K562 (cell line): ENCODE results near the gene ST6GALNAC2. TPM values are rescaled to one million over a fixed set of nuclear protein-coding genes. Genes with fewer than 3 reads are reported as not detected.
A peak's percentile ranks its signal among the peaks of the same experiment; 100 is the strongest.

Experiments used
- C11orf30 ChIP-seq: fragments of 450-650 bp; IDR thresholded peaks from 2 replicates; pipeline ENCODE4 v1.6.1; 2016; ENCODE audit warnings: low read depth, mild to moderate bottlenecking
- MCM3 ChIP-seq: fragments of 450-650 bp; IDR thresholded peaks from 2 replicates; pipeline ENCODE4 v1.6.1; 2016
- MEIS2 ChIP-seq: fragments of 450-650 bp; IDR thresholded peaks from 2 replicates; pipeline ENCODE4 v1.6.1; 2014; ENCODE audit warnings: mild to moderate bottlenecking; ENCODE audit not compliant: partially characterized antibody
- NR4A1 ChIP-seq, 2 experiments: fragments of 250-450 bp in 1 of 2; fragments of 450-650 bp in 1 of 2; sonication (Bioruptor Pico) in 1 of 2; IDR thresholded peaks; 2 replicates each; pipeline versions ENCODE4 v1.4.0 to v1.6.1; 2016 to 2020; ENCODE audit warnings: mild to moderate bottlenecking in 2 of 2, missing compliant biosample characterization in 1 of 2, missing genetic modification characterization in 1 of 2, moderate library complexity in 1 of 2
- POLR2AphosphoS2 ChIP-seq: IDR thresholded peaks from 2 replicates; pipeline ENCODE4 v1.6.1; 2012; ENCODE audit warnings: low read length, improper control_type of control experiment
- RB1 ChIP-seq: fragments of 450-650 bp; IDR thresholded peaks from 2 replicates; pipeline ENCODE4 v1.6.1; 2017; ENCODE audit warnings: low read depth, mild to moderate bottlenecking
- RBM22 ChIP-seq: fragments of 200-400 bp; formaldehyde crosslinking; IDR thresholded peaks from 2 replicates; pipeline ENCODE4 v1.6.1; 2018; ENCODE audit warnings: low read length, low read depth; ENCODE audit not compliant: poor library complexity, severe bottlenecking
- RBM25 ChIP-seq: fragments of 200-400 bp; formaldehyde crosslinking; IDR thresholded peaks from 2 replicates; pipeline ENCODE4 v1.6.1; 2018; ENCODE audit warnings: low read length, low read depth, moderate library complexity; ENCODE audit not compliant: severe bottlenecking
- STAT5A ChIP-seq: IDR thresholded peaks from 2 replicates; pipeline ENCODE4 v1.6.1; 2012; ENCODE audit warnings: low read length, inconsistent platforms, borderline replicate concordance
- TEAD2 ChIP-seq: fragments of 450-650 bp; IDR thresholded peaks from 2 replicates; pipeline ENCODE4 v1.6.1; 2016; ENCODE audit warnings: missing genetic modification characterization, control low read depth, missing compliant biosample characterization
- ZBTB26 ChIP-seq: fragments of 450-650 bp; formaldehyde crosslinking; IDR thresholded peaks from 2 replicates; pipeline ENCODE4 v1.4.0; 2022; ENCODE audit warnings: missing genetic modification characterization
- ZFP30 ChIP-seq: fragments of 250-450 bp; sonication (Bioruptor Pico); IDR thresholded peaks from 2 replicates; pipeline ENCODE4 v1.8.0; 2022; ENCODE audit warnings: moderate library complexity, mild to moderate bottlenecking, inconsistent platforms, borderline replicate concordance
- polyA plus RNA-seq, 8 experiments: library from polyadenylated mRNA; depleted of rRNA in 4 of 8; stranded (reverse) in 5 of 8; unstranded in 3 of 8; fragments of >200 nt; fragmentation: Nextera tagmentation in 2 of 8; fragmentation: Illumina TruSeq in 1 of 8; extraction: Ambion mirVana in 2 of 8; extraction: Trizol in 1 of 8; gene quantifications; 2 replicates each; pipeline versions ENCODE4 v1.2.1 to v1.2.3, GENCODE V29; 2011 to 2014; ENCODE audit warnings: inconsistent platforms in 1 of 8, missing spikeins in 1 of 8
- total RNA-seq, 7 experiments: library from RNA; depleted of rRNA in 6 of 7; stranded (reverse); fragments of >200 nt in 6 of 7; fragmentation: Illumina TruSeq in 2 of 7; extraction: Trizol in 2 of 7; gene quantifications; 2 replicates each; pipeline versions ENCODE4 v1.2.1 to v1.2.3, GENCODE V29; 2011 to 2021; ENCODE audit warnings: low replicate concordance in 1 of 7
- TF ChIP-seq, protein P1 (sequence below): fragments of 200-800 bp; sonication (Bioruptor generic); IDR thresholded peaks from 2 replicates; pipeline ENCODE4 v1.6.1; 2017; ENCODE audit warnings: missing genetic modification characterization, missing compliant biosample characterization
- TF ChIP-seq, protein P2 (sequence below): fragments of 450-650 bp; IDR thresholded peaks from 2 replicates; pipeline ENCODE4 v1.7.0; 2016; ENCODE audit warnings: borderline replicate concordance
- TF ChIP-seq, protein P3 (sequence below): sonication (generic); IDR thresholded peaks from 2 replicates; pipeline ENCODE4 v1.6.1; 2016
- TF ChIP-seq, protein P4 (sequence below): fragments of 450-650 bp; IDR thresholded peaks from 2 replicates; pipeline ENCODE4 v1.6.1; 2016
- TF ChIP-seq, protein P5 (sequence below): sonication (generic); formaldehyde crosslinking; IDR thresholded peaks from 2 replicates; pipeline ENCODE4 v1.8.1; 2023; ENCODE audit warnings: mild to moderate bottlenecking, missing genetic modification reagents

Gene ST6GALNAC2
- total and polyA plus RNA-seq, 9 of the 15 experiments (the other 6 are each of a cell fraction or from before 2014, with no cell fraction given) = 0.18 TPM; not detected in 8

GRCh38 chr17:76623271-76624146 lies 37.8 kb upstream of the ST6GALNAC2 start (continued):
- TF ChIP-seq, protein P1, sequence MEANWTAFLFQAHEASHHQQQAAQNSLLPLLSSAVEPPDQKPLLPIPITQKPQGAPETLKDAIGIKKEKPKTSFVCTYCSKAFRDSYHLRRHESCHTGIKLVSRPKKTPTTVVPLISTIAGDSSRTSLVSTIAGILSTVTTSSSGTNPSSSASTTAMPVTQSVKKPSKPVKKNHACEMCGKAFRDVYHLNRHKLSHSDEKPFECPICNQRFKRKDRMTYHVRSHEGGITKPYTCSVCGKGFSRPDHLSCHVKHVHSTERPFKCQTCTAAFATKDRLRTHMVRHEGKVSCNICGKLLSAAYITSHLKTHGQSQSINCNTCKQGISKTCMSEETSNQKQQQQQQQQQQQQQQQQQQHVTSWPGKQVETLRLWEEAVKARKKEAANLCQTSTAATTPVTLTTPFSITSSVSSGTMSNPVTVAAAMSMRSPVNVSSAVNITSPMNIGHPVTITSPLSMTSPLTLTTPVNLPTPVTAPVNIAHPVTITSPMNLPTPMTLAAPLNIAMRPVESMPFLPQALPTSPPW (CRISPR knock-in tag) = peak; percentile 28; the same call in 1 of the 2 replicates
- no peak for TF ChIP-seq ZBTB26 (CRISPR knock-in tag)
- TF ChIP-seq RBM25 = no peak
- 0 out of 2 replicates have a peak, but pooled peaks have one; percentile 55 for TF ChIP-seq ZFP30
- TF ChIP-seq, protein P2, sequence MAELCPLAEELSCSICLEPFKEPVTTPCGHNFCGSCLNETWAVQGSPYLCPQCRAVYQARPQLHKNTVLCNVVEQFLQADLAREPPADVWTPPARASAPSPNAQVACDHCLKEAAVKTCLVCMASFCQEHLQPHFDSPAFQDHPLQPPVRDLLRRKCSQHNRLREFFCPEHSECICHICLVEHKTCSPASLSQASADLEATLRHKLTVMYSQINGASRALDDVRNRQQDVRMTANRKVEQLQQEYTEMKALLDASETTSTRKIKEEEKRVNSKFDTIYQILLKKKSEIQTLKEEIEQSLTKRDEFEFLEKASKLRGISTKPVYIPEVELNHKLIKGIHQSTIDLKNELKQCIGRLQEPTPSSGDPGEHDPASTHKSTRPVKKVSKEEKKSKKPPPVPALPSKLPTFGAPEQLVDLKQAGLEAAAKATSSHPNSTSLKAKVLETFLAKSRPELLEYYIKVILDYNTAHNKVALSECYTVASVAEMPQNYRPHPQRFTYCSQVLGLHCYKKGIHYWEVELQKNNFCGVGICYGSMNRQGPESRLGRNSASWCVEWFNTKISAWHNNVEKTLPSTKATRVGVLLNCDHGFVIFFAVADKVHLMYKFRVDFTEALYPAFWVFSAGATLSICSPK = no peak
- TF ChIP-seq POLR2AphosphoS2 = peak; percentile 94; the same call in 1 of the 2 replicates
- TF ChIP-seq, protein P3, sequence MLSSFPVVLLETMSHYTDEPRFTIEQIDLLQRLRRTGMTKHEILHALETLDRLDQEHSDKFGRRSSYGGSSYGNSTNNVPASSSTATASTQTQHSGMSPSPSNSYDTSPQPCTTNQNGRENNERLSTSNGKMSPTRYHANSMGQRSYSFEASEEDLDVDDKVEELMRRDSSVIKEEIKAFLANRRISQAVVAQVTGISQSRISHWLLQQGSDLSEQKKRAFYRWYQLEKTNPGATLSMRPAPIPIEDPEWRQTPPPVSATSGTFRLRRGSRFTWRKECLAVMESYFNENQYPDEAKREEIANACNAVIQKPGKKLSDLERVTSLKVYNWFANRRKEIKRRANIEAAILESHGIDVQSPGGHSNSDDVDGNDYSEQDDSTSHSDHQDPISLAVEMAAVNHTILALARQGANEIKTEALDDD = no peak
- TF ChIP-seq, protein P4, sequence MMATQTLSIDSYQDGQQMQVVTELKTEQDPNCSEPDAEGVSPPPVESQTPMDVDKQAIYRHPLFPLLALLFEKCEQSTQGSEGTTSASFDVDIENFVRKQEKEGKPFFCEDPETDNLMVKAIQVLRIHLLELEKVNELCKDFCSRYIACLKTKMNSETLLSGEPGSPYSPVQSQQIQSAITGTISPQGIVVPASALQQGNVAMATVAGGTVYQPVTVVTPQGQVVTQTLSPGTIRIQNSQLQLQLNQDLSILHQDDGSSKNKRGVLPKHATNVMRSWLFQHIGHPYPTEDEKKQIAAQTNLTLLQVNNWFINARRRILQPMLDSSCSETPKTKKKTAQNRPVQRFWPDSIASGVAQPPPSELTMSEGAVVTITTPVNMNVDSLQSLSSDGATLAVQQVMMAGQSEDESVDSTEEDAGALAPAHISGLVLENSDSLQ = peak; percentile 70
- TF ChIP-seq RBM22 = peak; percentile 90
- peak; percentile 87 for TF ChIP-seq RB1
- TF ChIP-seq MEIS2 = peak; percentile 94
- peak; percentile 78 for TF ChIP-seq C11orf30
- no peak; the same call in 1 of the 2 replicates for TF ChIP-seq STAT5A
- TF ChIP-seq MCM3 = no peak
- TF ChIP-seq, protein P5, sequence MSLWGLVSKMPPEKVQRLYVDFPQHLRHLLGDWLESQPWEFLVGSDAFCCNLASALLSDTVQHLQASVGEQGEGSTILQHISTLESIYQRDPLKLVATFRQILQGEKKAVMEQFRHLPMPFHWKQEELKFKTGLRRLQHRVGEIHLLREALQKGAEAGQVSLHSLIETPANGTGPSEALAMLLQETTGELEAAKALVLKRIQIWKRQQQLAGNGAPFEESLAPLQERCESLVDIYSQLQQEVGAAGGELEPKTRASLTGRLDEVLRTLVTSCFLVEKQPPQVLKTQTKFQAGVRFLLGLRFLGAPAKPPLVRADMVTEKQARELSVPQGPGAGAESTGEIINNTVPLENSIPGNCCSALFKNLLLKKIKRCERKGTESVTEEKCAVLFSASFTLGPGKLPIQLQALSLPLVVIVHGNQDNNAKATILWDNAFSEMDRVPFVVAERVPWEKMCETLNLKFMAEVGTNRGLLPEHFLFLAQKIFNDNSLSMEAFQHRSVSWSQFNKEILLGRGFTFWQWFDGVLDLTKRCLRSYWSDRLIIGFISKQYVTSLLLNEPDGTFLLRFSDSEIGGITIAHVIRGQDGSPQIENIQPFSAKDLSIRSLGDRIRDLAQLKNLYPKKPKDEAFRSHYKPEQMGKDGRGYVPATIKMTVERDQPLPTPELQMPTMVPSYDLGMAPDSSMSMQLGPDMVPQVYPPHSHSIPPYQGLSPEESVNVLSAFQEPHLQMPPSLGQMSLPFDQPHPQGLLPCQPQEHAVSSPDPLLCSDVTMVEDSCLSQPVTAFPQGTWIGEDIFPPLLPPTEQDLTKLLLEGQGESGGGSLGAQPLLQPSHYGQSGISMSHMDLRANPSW (CRISPR knock-in tag) = no peak
- TF ChIP-seq TEAD2 (tag) = no peak
- TF ChIP-seq NR4A1 (CRISPR knock-in tag; IDR thresholded peaks at IDR 0.05) = no peak
- 0 out of 2 replicates have a peak, but pooled peaks have one; percentile 29 for TF ChIP-seq NR4A1 (tag; IDR thresholded peaks at IDR 0.05)
